Esophagus muscularis mucosa (tissue), 4 donors: ENCODE data around the gene CDC6. TPM values are rescaled to one million over a fixed set of nuclear protein-coding genes. Genes with fewer than 3 reads are reported as not detected.
A peak's percentile ranks its signal among the peaks of the same experiment; 100 is the strongest.

Source experiments
- DNase-seq: peaks from one replicate; pipeline ENCODE4 v3.0.0-alpha.2; 2017; ENCODE audit errors: extremely low spot score
- H3K27ac ChIP-seq, 4 donors: fragments of 200-600 bp; sonication (generic); replicated peaks in 1 of 4; 1 replicate in 3 of 4; 2 replicates in 1 of 4; pipeline ENCODE4 v1.5.1; 2016 to 2019; ENCODE audit warnings: mild to moderate bottlenecking in 1 of 4
- H3K27me3 ChIP-seq, 4 donors: fragments of 200-600 bp; sonication (generic); one replicate each; pipeline versions ENCODE4 v1.5.1 to v1.6.0; 2016 to 2019
- H3K36me3 ChIP-seq, 4 donors: fragments of 200-600 bp; sonication (generic); one replicate each; pipeline ENCODE4 v1.5.1; 2016 to 2019
- H3K4me1 ChIP-seq, 4 donors: fragments of 200-600 bp; sonication (generic); one replicate each; pipeline ENCODE4 v1.5.1; 2016 to 2019
- H3K4me3 ChIP-seq, 4 donors: fragments of 200-600 bp; sonication (generic); 1 replicate in 2 of 4; 2 replicates in 2 of 4; pipeline ENCODE4 v1.5.1; 2016 to 2019; ENCODE audit warnings: mild to moderate bottlenecking in 4 of 4, moderate library complexity in 1 of 4
- H3K9me3 ChIP-seq, 4 donors: fragments of 200-600 bp; sonication (generic); 1 replicate in 3 of 4; 2 replicates in 1 of 4; pipeline ENCODE4 v1.5.1; 2016 to 2019
- CTCF ChIP-seq, 3 experiments: fragments of 200-600 bp in 2 of 3; fragments of 450-650 bp in 1 of 3; sonication (generic) in 2 of 3; IDR thresholded peaks; one replicate each; pipeline ENCODE4 v1.5.1; 2017 to 2019; ENCODE audit warnings: antibody characterized with exemption in 3 of 3, mild to moderate bottlenecking in 2 of 3, moderate library complexity in 1 of 3
- EP300 ChIP-seq: sonication (generic); formaldehyde crosslinking; IDR thresholded peaks from one replicate; pipeline ENCODE4 v1.6.1; 2017; ENCODE audit warnings: antibody characterized with exemption
- POLR2A ChIP-seq: fragments of 450-650 bp; IDR thresholded peaks from one replicate; pipeline ENCODE4 v1.6.1; 2017; ENCODE audit warnings: antibody characterized with exemption, moderate library complexity, mild to moderate bottlenecking, low read depth
- POLR2AphosphoS5 ChIP-seq, 2 donors: sonication (generic); formaldehyde crosslinking; IDR thresholded peaks; one replicate each; pipeline ENCODE4 v1.6.1; 2017; ENCODE audit warnings: antibody characterized with exemption in 2 of 2
- WGBS: methylation state at CpG from one replicate; pipeline ENCODE4 v1.1.5; 2018; 5-methylcytosine and 5-hydroxymethylcytosine counted together
- intact Hi-C: fragments of 100-400 bp; cut with DNase I; formaldehyde crosslinking; loops from one replicate; pipeline ENCODE4 v1.15.1; 2023
- total RNA-seq, 4 donors: library from RNA; depleted of rRNA; stranded (reverse); fragments of >200 nt; gene quantifications; one replicate each; pipeline versions ENCODE4 v1.1.0 to v1.2.1, GENCODE V29; 2016

Gene CDC6
- total RNA-seq, 4 donors from 2014 or later = 0.32 to 0.83 (median 0.44) TPM

DNA sequence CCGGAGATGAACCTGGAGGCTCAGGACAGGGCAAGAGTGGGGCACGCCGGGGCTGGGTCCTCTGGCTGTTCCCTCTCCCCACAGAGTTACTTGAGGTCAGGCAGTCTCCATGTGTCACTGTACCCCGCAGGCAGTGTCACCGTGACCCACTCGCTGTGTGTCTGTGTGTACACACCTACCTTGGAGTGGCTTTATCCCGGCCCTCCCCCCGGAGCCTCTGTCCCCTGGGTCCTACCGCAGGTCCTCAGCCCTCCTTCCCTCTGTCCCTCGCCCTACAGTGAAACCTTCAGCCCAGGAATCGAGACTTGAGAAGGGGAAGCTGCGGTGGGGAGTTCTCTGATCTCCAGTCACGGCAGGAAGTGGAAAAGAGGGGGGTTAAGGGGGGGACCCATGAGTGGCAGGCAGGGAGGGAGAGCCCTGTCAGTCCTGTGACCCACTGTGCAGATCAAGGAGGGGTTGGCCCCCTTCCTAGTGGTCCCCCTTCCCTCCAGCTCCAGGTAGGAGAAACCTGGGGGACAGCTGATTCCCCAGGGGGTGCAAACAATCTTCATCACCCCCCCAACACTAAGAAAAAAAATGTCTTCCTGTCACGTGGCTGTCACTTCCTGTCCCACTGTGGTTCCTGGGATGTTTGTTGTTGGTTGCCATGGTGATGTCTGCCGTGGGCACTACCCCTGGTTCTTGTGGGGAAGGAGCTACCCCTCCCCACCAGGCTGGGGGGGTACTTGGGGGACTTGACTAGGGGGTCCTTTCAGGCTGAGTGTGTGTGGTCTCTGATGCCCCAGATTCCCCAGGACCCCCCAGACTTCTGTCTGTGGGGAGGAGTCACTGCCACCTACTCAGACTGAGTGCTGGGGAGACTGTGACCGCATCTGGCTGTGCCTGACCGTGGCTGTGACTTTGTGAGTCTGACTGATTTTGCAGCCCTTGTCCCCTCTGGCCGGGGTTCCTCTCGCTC is 35.0 kb downstream of the CDC6 start:
- Histone ChIP-seq H3K27me3 (no peaks in the 10 kb centered on the region), H3K36me3 (no peaks in the 10 kb centered on the region), H3K4me1 (peaks cover 92 to 96% (median 94%) of the 10 kb centered on the region in 4 donors), H3K4me3 (peak overlapping the region; percentile 90 to 99 (median 94)), H3K9me3 (no peaks in the 10 kb centered on the region), H3K27ac (peak overlapping the region; percentile 94 to 98 (median 96))
- no peak for DNase-seq
- intact Hi-C loops = no loop called here
- 9% methylated on average over 13 of the region's 19 CpGs for WGBS
- no peak for TF ChIP-seq CTCF (IDR thresholded peaks at IDR 0.05)
- TF ChIP-seq EP300 = peak; percentile 28
- peak; percentile 40 to 46 for TF ChIP-seq POLR2AphosphoS5 (IDR thresholded peaks at IDR 0.05)
- no peak for TF ChIP-seq POLR2A

- Histone ChIP-seq H3K9me3 (no peaks in the 10 kb centered on the region), H3K27ac (peak overlapping the region; percentile 94 to 98 (median 96)), H3K36me3 (no peaks in the 10 kb centered on the region), H3K27me3 (no peaks in the 10 kb centered on the region), H3K4me1 (peaks cover 100% of the 10 kb centered on the region in 4 donors), H3K4me3 (peak overlapping the region; percentile 90 to 99 (median 94))
- 41% methylated on average over 10 of the region's 10 CpGs for WGBS
- no peak for DNase-seq
- intact Hi-C loops = no loop called here
- TF ChIP-seq POLR2AphosphoS5 (IDR thresholded peaks at IDR 0.05) (peak; percentile 10 to 25), POLR2A (no peak)
These were observed 36.0 kb downstream of the CDC6 start for GRCh38 chr17:40323391-40324381.

GRCh38 chr17:40325156-40326013 is 37.7 kb downstream of the CDC6 start:
- H3K4me1 ChIP-seq = peaks cover 100% of the 10 kb centered on the region in 4 donors
- 75% methylated on average over 13 of the region's 13 CpGs for WGBS
- intact Hi-C loops = no loop called here
- H3K9me3 ChIP-seq = no peaks in the 10 kb centered on the region
- H3K36me3 ChIP-seq = no peaks in the 10 kb centered on the region
- H3K4me3 ChIP-seq = no peak overlapping the region
- DNase-seq = no peak
- no peaks in the 10 kb centered on the region for H3K27me3 ChIP-seq
- H3K27ac ChIP-seq = peak overlapping the region; percentile 94 to 98 (median 96)
- no peak for TF ChIP-seq POLR2AphosphoS5 (IDR thresholded peaks at IDR 0.05)

DNA sequence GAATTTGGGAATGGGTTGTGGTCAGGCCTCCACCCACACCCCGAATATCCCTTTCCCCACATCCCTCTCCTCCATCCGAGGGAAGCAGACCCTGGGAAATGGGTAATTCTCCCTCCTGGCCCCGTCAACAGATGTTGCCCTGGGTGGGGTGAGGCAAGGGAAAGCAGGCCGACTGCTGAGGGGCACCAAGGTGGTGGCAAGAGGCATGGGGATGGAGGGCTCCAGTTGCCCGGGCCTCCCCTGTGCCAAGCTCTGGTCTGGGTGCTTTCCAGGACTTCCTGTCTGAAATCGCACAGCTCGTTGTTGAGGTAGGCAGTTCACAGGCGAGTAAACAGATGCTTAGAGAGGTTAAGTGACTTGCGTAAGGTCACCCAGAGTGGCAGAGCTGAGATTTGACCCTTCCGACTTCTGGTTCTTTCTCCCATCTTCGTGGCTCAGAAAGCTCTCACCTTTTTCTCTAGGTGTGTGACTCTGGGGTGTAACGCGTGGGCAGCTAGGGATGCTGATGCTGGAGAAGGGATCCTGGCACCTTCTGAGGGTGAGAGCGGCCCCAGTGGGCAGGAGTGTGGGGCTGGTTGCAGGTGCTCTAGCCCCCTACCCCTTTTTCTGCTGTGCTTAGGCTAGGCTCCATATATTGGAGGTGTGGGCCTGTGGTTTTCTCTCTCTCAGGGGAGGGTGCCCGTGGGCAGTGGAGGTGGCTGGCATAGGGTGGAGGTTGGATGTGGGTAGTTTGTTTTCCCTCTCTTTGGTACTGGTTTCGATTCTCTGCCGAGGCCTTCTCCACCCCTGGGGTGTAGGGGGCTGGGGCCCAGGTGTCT is 38.5 kb downstream of the CDC6 start:
- peaks cover 100% of the 10 kb centered on the region in 4 donors for H3K4me1 ChIP-seq

More for the DNA sequence above, 38.5 kb downstream of the CDC6 start:
- Histone ChIP-seq H3K9me3 (no peaks in the 10 kb centered on the region), H3K27me3 (no peaks in the 10 kb centered on the region), H3K27ac (peak overlapping the region; percentile 94 to 98 (median 96)), H3K36me3 (peaks cover 0 to 5% (median 2%) of the 10 kb centered on the region in 4 donors), H3K4me3 (peak overlapping the region in 1 of 4 donors; percentile 15)
- 51% methylated on average over 17 of the region's 17 CpGs for WGBS
- no peak for DNase-seq
- intact Hi-C loops = no loop called here
- TF ChIP-seq EP300 (no peak), POLR2A (no peak), POLR2AphosphoS5 (IDR thresholded peaks at IDR 0.05) (no peak), CTCF (IDR thresholded peaks at IDR 0.05) (no peak)
